NOMO-1 treated with DMSO at 0.1 percent for 48 hours (cell line): ENCODE data around the gene LSM6.

Source experiments
- DNase-seq: peaks from one replicate; lab custom pipeline; 2025; ENCODE audit not compliant: unreplicated experiment; lab: John Stamatoyannopoulos, UW

Gene LSM6

DNA sequence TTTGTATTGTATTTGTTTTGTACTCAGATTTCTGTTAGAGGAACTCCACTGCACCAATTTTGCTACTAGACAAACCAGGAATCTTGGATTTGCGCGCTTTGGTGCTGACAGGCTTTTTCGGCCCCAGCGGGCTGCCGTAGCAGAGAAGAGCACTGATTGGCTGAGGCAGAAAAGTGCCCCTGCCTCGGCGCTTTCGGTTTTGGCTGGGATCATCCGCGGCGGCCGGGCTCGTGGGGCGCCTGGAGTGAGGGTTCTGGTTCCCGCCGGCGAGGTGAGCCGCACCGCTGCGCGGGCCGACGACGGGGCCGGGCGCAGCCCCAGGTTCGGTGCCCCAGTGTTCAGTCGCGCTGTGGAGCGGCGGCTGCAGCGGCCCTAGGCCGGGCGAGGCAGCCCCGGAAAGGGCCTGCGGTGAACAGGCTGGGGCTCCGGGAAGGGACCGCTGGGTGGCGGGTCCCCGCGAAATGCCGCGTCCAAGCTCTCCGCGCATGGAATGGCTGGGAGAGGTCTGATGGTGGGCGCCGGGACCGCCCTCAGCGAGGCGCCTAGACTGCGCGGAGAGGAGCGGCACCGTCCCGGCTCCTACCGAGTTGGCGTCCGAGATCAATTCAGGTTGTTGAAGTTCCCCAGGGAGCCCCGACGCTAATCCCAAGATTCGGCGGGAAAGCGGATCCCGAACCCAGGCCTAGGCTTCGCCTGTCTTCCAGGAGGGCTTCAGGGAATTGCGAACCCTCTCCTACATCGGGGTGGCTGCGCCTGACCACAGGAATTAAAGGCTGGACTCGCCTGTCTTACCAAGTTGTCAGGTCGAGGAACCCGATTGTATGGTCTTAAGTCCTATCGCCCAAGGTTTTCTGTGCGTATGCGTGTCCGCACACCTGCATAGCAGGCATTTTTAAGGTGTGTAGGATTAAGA is at the start of gene LSM6:
Gene LSM6 (plus strand): TSS at position 178 of the 913 bp plus-strand sequence. CDS start 7,204 bp downstream, outside the sequence.
- peak; percentile 69 for DNase-seq

DNA sequence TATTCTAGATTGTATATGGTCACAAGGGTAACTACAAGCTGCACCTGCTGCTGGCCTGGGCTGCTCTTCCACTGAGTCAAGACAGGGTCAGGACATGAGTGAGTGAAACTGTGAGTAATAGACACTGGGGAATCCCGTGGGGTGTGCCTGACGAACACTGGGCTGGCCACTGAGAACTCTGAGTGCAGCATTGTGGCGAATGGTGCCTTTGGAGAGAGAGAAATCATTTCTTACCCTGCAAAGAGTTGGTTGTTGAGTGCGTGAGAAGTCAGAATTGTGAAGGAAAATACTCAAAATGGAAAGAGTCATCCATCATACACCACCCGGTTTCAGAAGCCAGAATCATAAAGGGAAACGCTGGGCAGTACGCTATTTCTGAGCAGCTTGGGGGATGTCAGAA is 43.1 kb upstream of the LSM6 start:
- no peak for DNase-seq

DNA sequence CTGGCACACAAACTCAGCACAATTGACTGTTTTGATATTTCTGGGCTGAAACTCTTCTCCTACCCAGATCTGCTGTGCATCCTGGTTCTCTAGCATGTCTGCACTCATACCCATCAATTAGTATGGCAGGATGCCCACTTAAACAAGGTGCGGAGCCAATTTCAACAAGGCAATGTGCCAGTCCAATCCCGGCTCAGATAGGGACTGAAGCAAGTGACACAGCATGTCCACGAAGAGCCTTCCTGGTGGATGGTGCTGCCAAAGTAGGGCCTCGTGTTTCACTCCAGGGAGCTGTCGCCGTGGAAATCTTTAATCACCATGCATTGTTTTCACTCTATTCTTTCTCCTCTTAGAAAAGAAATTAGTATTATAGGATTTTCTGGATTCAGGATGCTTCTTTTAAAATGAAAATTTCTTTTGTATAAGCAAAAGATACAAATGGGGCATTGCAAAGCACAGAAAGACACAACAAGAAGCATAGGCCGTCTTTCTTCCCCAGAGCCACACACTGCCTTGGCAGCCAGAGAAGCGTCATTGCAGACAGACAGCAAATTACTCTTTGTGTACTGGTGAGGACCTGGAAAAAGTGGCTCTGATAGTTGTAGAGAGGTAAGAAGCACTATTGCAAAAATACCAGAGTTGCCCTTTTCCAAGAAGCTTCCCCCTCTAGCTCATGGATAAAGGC is 40.6 kb upstream of the LSM6 start:
- no peak for DNase-seq

DNA sequence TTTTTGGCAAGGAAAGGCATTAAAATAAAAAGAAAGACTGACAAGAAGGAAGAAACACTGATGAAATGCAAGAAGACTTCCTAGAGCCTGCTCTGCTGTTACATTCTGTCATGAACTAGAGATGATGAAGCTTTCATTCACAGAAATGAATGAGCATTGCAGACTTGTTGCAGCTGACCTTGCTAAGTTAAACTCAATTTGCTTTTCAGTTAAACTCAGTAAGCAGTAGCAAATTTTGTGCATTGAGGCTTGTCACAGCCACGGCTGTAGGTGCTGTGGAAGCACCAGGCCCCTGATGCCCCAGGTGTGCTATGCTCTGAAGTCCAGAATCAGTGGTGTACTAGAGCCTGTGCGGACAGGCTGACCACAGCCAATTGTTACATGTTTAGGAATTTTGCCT is 39.6 kb upstream of the LSM6 start:
- no peak for DNase-seq

DNA sequence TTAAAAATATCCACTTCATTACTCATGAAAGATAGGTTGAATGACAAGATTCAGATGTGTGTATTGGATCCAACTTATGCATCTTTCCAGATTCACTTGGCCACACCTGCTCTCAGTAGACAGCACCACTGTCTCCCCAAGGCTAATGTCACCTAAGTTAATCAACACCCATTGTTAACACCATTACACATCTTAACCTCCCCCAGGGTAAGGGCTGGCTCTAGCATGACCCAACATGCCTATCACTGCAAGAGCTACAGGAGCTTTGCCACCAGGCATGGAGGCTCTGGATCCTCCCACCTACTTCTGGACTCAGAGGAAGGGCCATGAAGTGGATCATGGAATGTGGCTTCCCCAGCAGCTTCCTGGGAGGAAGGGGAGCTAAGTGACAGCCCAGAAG is 32.8 kb upstream of the LSM6 start:
- no peak for DNase-seq

DNA sequence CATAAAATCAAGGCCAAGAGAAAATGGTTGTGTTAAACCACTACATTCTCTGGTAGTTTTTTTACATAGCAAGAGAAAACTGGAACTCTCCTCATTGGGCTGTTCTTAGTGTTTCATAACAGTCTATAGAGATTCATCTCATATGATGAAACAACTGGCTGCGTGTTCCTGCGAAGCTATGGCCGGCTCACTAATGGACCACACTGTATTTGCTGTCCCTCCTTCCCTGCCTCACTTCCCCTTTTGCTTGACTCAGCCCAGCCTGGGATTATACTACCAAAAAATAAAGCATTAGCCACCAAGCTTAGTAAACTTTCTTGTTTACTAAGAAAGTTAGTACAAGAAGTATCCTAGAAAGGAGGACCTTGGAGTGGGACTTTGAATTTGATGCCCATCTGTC is 31.6 kb upstream of the LSM6 start:
- peak; percentile 91 for DNase-seq

DNA sequence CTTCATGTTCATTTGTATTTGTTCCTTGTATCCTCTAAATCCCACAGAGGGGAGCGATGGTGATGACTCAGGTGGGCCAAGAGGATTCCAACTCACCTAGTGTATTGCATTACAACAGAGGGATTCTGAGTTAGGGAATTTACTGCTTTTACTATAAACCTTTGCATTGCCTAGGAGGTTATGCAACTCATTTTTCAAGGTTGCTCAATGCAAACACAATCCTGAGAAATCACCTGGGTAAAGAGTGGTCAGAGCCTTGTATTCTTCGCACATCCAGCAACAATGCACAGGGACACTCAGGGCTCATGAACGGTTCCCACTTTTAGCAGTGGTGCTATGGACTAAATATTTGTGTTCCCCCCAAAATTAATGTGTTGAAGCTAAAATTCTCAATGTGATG is 28.6 kb upstream of the LSM6 start:
- no peak for DNase-seq

DNA sequence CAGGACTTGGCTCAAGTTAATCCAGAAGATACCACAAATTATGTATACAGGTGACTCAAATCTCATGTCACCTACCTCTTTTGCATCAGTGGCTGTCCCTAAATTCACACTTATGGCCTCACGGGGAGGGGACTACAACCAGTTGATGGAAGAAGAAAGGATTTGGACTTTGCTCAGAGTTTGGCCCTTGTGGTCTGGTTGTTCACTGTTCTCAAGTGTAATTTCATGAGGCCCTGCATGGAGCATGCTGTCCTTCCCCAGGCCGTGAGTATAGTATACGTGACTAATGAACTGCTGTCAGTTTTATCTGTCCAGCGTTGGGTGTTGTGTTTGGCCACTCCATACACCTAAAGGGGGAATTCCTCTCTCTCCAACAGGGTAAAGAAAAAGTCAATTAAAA is 27.5 kb upstream of the LSM6 start:
- no peak for DNase-seq

DNA sequence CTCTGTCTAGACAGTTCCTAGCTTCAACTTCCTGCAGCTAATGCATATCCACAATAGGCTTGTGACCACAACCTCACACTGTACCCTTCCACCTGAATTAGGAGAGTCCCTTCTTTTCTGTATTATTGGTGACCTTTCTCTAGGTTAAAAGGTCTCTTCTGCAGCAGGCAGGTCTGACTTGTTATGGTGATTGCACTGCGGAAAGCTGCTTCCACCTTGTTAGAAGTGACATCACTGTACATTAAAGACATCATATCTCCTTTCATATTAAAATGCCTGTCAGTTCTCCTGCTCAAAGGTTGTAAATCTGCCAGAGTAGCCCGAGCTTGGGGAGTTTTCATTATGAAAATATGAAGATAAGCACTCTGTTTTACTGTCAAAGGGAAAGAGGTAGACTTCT is 21.5 kb upstream of the LSM6 start:
- no peak for DNase-seq

DNA sequence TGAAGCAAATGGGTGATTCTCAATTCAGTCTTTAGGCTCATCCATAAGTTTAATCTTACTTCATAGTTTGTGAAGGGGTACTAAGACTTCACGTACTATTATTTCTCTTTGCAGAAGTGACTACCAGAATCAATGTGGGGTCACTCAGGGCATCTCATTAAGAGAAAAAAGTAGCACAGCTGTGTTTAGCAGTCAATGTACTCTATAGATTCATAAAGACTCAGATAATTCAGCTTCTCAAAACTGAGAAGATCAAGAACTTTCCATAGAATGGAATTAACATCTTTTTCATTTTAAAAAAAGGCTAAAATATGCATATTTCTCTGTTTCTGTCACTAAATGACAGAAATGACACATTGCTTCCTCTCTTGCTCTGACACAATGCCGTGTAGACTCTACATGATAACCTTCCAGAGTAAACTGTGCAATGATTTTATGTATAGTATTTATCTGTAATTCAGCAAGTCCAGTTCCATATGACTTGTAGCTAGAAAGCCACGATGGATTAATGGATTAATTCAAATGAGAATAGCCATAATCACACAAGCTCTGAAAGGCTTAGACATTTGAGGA is 20.3 kb upstream of the LSM6 start:
- peak; percentile 5 for DNase-seq

DNA sequence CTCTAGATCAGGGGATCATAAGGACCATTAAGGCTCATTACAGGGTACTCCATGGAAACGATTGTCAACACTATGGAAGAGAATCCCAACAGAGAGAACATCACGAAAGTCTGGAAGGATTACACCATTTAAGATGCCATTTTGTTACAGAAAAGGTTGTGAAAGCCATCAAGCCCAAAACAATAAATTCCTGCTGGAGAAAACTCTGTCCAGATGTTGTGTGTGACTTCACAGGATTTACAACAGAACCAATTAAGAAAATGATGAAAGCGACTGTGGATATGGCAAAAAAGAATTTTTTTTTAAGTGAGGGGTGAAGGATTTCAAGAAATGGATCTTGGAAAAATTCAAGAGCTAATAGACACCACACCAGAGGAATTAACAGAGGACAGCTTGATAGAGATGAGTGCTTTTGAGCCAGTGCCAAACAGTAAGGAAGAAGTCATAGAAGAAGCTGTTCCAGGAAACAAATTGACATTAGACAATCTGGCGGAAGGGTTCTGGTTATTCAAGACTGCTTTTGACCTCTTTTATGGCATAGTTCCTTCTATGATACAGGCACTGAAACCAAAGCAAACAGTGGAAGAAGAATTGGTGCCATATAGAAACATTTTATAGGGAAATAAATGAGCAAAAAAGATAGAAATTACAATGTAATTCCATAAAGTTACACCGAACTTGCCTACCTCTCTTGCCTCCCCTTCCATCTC is 17.3 kb upstream of the LSM6 start:
- no peak for DNase-seq

DNA sequence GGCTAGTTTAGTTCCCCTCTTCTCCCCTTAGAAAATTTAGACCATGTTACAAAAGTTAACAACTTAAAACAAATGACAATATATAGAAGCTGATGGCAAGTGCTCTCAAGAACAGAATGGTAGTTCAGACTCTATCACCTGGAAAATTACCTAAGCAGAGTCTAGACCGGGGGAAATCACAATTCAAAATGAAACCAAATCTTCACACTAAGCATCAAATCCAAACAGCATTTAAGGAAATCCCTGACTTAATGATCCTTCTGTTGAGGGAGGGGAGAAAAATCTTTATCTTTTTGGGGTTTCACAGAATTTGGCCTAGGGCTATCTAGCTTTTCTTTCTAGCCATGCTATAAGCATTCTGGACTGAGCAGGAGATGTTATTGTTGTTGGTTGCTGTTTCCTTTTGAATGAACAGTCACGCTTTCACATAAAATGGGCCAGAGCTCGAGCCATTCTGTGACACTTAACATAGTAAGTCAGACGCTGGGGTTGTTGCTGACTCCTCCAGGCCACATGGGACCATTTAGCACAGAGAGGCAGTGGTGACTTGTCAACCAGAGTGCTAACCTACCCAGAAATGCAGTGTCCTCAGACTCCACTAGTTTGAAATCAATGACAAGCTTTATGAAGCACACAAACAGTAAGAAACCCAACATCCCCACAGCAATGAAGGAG is 16.0 kb upstream of the LSM6 start:
- no peak for DNase-seq

DNA sequence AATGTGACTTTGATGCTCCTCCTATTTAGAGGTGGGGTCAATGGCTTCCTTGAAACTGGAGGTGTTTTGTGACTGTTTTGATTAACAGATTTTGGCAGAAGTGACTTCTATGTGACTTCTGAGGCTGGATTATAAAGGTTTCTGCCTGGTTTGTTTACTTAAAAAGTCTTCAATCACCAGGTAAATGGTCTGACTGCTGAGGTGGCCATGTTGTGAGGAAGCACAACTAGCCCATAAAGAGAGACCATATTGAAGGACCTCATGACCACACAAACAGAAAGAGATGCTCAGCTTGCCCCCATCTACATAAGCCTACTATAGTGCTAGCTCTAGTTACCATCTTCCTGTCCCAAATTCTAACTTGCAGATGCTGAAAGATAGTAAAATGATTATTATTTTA is 14.3 kb upstream of the LSM6 start:
- no peak for DNase-seq

DNA sequence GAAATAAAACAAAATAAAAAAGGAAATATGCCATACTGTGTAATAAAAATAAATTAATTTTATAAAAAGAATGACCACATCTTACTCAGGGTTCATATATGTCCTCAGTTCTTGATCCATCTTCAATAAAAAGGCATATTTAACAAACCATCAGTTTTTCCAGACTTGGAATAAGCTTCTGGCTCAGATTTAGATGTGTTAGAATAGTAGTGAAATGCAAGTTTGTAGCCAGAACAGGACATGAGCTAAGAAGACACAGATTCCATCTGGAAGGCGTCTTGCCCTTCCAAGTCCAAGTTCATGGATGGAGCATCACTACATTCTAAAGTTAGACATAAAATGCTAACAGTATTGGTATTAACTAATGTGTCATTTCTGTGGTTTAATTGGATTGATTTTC is 10.3 kb upstream of the LSM6 start:
- no peak for DNase-seq

DNA sequence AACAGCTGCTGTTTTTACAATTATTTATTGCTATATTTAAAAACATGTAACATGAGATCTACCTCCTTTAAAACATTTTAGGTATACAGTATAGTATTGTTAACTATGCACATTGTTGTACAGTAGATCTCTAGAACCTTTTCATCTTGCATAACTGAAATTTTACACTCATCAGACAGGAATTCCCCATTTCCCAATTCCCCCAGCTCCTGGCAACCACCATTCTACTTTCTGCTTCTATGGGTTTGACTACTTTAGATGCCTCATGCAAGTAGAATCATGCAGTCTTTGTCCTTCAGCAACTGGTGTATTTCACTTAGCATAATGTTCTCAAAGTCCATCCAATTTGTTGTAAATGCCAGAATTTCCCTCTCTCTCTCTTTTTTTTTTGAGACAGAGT is 9.7 kb upstream of the LSM6 start:
- DNase-seq, result no peak

DNA sequence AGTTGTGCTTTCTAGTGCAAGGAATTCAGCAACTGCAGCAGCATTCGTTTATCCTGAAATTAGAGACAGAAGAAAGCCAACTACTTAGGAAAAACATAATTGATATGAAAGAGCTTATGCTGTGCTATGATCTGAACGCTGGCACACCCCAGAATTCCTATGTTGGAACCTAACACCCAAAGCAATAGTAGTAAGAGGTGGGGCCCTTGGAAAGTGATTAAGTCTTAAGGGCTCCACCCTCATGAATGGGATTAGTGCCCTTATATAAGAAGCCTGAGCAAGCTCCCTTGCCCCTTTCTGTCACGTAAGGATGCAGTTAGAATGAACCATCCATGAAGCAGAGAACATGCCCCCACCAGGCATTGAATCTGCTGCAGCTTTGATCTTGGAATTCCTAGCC is 5.4 kb upstream of the LSM6 start:
- no peak for DNase-seq

DNA sequence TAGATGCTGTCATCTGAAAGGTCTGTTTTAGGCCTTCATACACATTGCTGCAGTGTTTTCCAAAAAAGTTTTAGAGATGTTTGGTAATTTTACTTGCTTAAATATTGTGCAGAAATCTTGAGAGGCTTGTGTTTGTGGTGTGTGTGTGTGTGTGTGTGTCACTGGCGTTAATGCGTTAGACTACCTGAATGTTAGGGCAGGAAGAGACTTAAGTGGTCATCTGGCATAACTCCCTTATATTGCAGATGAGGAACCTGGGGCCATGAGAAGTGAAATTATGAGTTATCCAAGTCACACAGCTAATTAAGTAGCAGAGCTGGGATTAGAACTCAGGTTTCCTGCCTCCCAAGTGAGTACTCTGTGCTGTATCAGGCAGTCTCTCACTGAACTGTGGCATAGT is 1.4 kb downstream of the LSM6 start:
- no peak for DNase-seq

DNA sequence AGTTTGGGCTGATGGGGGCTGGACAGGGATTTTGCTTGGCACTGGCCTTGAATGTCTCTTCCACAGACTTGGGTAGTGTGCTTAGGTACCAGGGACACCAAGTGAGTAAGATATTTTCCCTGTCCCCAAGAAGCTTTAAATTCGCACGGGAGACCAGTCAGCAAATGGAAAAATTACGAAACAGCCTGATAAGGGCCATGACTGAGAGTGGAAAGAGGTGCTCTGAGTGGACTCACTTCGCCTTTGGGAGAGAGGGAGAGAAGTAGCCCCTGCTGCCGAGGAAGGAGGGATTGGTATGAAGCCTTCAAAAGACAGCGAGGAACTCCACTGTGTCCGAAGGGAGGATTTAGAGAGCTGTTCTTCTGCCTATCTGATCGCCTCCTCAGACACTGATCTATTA is 2.6 kb downstream of the LSM6 start:
- no peak for DNase-seq

DNA sequence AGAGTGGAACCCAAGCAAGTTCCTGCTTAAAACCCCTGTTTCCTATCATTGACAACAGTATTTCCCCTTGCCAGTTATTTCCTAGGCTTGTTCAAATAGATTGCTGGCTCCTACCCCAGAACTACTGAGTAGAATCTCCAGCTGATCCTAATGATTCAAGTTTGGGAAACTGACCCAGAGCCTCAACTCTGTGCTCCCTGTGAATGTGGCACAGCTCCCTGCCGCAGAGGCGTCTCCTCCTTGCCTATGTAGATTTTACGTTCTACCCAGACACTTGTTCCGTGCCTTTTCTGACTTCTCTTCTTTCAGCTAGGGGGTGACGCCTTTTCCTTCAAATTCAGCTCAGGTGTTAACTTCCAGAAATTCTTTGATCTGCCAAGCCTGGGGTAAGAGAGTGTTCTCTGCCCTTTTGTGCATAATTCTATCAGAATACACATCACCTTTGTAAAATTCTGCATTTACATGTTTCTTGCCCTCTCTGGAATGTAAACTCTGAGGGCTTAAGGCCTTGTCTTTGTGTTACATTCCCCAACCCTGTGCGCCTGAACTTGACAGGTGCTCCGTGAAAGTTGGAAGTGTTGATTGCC is 4.4 kb downstream of the LSM6 start:
- no peak for DNase-seq

DNA sequence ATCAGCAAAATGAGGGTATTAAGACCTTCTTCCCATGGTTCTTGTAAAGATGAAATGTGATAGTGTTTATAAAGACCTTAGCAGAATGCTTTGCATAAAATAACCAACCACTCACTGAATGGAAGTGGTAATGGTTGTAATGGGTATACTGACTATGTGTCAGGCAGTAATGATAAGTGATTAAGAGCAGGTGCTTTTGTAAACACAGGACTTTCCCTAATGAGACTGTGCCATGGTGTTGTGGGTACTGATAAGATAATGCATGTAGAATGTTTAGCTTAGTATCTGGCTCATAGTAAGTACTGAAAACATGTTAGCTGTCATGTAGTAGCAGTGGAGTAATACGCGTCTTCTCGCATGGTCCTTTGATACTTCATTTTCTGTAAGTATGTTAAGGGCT is 6.9 kb downstream of the LSM6 start:
- DNase-seq, result no peak

DNA sequence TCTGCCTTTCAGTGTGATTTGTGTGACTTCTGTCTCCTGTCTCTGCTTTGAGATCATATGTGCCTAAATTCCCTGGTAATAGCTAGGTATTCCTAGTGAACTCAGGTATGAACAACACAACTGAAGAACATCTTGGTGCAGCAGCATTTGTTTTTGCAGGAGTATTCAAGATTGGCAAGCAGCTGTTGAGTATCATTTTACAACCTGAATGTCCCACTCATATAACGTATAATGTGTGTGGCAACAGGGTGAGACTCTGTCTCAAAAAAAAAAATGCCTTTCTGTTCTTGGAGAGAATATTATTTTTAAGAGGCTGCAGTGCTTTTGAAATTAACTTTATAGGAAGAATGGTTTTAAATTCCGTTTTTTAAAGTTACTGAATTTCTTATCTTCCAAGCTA is 7.7 kb downstream of the LSM6 start:
- no peak for DNase-seq
